ENCODE measurements around the gene RAD21L1. TPM values are rescaled to one million over a fixed set of nuclear protein-coding genes. Genes with fewer than 3 reads are reported as not detected.

The RAD21L1 gene
- total RNA-seq, 3 donors from 2014 or later = 0.71 TPM; not detected in 2

- Mint-ChIP-seq H3K36me3 (ENCODE audit: insufficient read depth) (no peaks in the 10 kb centered on the region), H3K27me3 (ENCODE audit: low read depth) (peaks cover 7% of the 10 kb centered on the region), H3K4me1 (ENCODE audit: low read depth) (peaks cover 1% of the 10 kb centered on the region), H3K4me3 (no peak overlapping the region), H3K9me3 (no peaks in the 10 kb centered on the region)
- DNase-seq = no peak
- no peak for ATAC-seq
These were observed 36.0 kb upstream of the RAD21L1 start for GRCh38 chr20:1189827-1190226.

DNA sequence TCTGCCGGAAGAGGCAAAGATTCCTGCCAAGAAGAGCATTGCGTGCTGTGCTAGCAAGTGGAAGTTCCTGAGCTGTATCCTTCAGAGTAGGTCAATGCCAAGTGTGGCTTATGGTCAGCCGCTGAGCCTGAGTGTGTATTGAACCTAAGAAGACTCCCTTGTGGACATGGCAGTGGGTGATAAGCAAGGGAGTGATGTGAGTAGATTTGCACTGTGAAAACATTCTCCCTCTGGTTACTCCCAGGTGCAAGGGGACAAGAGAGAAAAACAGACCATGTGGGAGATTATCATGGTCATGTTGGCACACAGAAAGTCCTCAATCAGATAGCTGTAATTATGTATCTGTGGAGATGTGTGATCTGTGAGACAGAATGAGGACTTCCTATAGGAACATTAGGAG, 35.0 kb upstream of the RAD21L1 start:
- H3K36me3 Mint-ChIP-seq (ENCODE audit: insufficient read depth) = no peaks in the 10 kb centered on the region
- ATAC-seq (no peak), DNase-seq (no peak)
- no peak overlapping the region for H3K4me3 Mint-ChIP-seq
- no peaks in the 10 kb centered on the region for H3K9me3 Mint-ChIP-seq
- peaks cover under 1% of the 10 kb centered on the region for H3K4me1 Mint-ChIP-seq (ENCODE audit: low read depth)
- peaks cover 6% of the 10 kb centered on the region for H3K27me3 Mint-ChIP-seq (ENCODE audit: low read depth)

GRCh38 chr20:1191299-1191698, 34.5 kb upstream of the RAD21L1 start:
- Mint-ChIP-seq H3K4me1 (ENCODE audit: low read depth) (no peaks in the 10 kb centered on the region), H3K27me3 (ENCODE audit: low read depth) (peaks cover 2% of the 10 kb centered on the region), H3K36me3 (ENCODE audit: insufficient read depth) (no peaks in the 10 kb centered on the region), H3K4me3 (no peak overlapping the region), H3K9me3 (no peaks in the 10 kb centered on the region)
- no peak for ATAC-seq
- DNase-seq = no peak

DNA sequence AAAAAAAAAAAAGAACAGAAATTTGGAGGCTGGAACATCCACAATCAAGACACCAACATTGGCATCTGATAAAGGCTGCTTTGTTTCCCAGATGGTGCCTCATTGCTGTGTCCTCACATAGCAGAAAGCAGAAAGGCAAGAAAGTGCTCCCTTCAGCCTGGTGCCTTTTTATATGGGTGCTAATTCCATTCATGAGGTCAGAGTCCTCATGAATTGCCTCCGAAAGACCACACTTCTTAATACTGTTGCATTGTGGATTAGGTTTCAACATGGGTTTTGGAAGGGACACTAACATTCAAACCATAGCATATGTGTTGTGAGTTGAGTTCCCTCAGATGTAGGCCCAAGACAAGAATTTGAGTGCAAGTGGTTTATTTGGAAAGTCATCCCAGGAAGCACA, 30.6 kb upstream of the RAD21L1 start:
- no peaks in the 10 kb centered on the region for H3K9me3 Mint-ChIP-seq
- no peak for DNase-seq
- H3K36me3 Mint-ChIP-seq (ENCODE audit: insufficient read depth) = no peaks in the 10 kb centered on the region
- H3K27me3 Mint-ChIP-seq (ENCODE audit: low read depth) = no peaks in the 10 kb centered on the region
- no peak overlapping the region for H3K4me3 Mint-ChIP-seq
- no peak for ATAC-seq
- H3K4me1 Mint-ChIP-seq (ENCODE audit: low read depth) = peaks cover 4% of the 10 kb centered on the region

GRCh38 chr20:1196634-1197033, 29.2 kb upstream of the RAD21L1 start:
- DNase-seq = no peak
- H3K9me3 Mint-ChIP-seq = no peaks in the 10 kb centered on the region

DNA sequence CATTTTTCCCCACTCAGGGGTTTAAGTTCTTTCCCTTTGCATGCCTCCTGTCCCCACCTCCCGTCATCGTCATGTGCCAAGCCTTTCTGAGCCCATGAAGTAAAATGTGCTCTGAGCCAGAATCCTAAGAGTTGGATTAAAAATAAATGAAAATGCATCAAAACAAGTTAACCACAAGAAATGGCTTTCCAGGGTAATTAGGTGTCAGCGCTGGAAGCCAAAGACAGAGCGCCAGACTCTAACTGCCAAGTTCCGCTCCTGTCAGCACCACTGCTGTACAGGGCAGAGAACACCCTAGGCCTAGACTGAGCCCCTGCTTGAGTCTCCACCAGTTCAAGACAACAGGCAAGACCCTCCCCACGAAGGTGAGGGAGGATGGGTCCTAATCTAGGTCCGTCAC, 28.0 kb upstream of the RAD21L1 start:
- Mint-ChIP-seq H3K9me3 (no peaks in the 10 kb centered on the region), H3K36me3 (ENCODE audit: insufficient read depth) (no peaks in the 10 kb centered on the region), H3K27me3 (ENCODE audit: low read depth) (no peaks in the 10 kb centered on the region), H3K4me3 (no peak overlapping the region), H3K4me1 (ENCODE audit: low read depth) (peaks cover 6% of the 10 kb centered on the region)
- DNase-seq = no peak
- ATAC-seq = no peak

More at GRCh38 chr20:1196634-1197033, 29.2 kb upstream of the RAD21L1 start:
- no peaks in the 10 kb centered on the region for H3K36me3 Mint-ChIP-seq (ENCODE audit: insufficient read depth)
- ATAC-seq = no peak
- peaks cover 6% of the 10 kb centered on the region for H3K4me1 Mint-ChIP-seq (ENCODE audit: low read depth)
- no peak overlapping the region for H3K4me3 Mint-ChIP-seq
- no peaks in the 10 kb centered on the region for H3K27me3 Mint-ChIP-seq (ENCODE audit: low read depth)

- no peak for DNase-seq
These were observed 27.1 kb upstream of the RAD21L1 start for GRCh38 chr20:1198751-1199150.

GRCh38 chr20:1199212-1199873, 26.5 kb upstream of the RAD21L1 start:
- no peak for ATAC-seq
- H3K4me3 Mint-ChIP-seq = no peak overlapping the region
- H3K9me3 Mint-ChIP-seq = no peaks in the 10 kb centered on the region
- no peaks in the 10 kb centered on the region for H3K36me3 Mint-ChIP-seq (ENCODE audit: insufficient read depth)
- no peak for DNase-seq
- peaks cover 6% of the 10 kb centered on the region for H3K4me1 Mint-ChIP-seq (ENCODE audit: low read depth)
- H3K27me3 Mint-ChIP-seq (ENCODE audit: low read depth) = no peaks in the 10 kb centered on the region

More at GRCh38 chr20:1198751-1199150, 27.1 kb upstream of the RAD21L1 start:
- no peak for ATAC-seq
- H3K36me3 Mint-ChIP-seq (ENCODE audit: insufficient read depth) = no peaks in the 10 kb centered on the region
- no peaks in the 10 kb centered on the region for H3K27me3 Mint-ChIP-seq (ENCODE audit: low read depth)
- peaks cover 6% of the 10 kb centered on the region for H3K4me1 Mint-ChIP-seq (ENCODE audit: low read depth)
- no peak overlapping the region for H3K4me3 Mint-ChIP-seq
- no peaks in the 10 kb centered on the region for H3K9me3 Mint-ChIP-seq

DNA sequence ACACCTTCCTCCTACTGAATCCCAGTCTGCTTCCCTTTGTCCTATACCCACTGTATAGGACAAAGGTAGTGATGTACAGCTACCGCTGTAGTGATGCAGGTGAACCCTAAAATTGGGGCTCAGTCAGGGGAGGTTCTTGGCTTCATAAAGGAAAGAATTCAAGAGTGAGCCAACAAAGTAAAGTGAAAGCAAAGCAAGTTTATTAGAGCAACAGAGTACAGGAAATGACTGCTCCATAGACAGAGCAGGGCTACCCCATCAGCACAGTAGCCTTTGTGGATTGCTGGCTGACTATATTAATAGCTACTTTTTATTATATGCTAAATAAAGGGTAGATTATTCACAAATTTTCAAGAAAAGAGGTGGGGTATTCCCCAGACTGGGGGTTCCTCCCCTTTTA, 25.9 kb upstream of the RAD21L1 start:
- Mint-ChIP-seq H3K9me3 (no peaks in the 10 kb centered on the region), H3K4me1 (ENCODE audit: low read depth) (peaks cover 6% of the 10 kb centered on the region), H3K36me3 (ENCODE audit: insufficient read depth) (no peaks in the 10 kb centered on the region), H3K27me3 (ENCODE audit: low read depth) (no peaks in the 10 kb centered on the region), H3K4me3 (no peak overlapping the region)
- ATAC-seq (no peak), DNase-seq (no peak)

- Mint-ChIP-seq H3K36me3 (ENCODE audit: insufficient read depth) (no peaks in the 10 kb centered on the region), H3K27me3 (ENCODE audit: low read depth) (no peaks in the 10 kb centered on the region), H3K4me3 (no peak within 1 kb of the TSS), H3K4me1 (ENCODE audit: low read depth) (peaks cover 6% of the 10 kb centered on the region), H3K9me3 (no peaks in the 10 kb centered on the region)
- DNase-seq (no peak), ATAC-seq (no peak)
These were observed 22.9 kb upstream of the RAD21L1 start, which contains the start of gene C20orf202 for GRCh38 chr20:1202762-1203504. TSS of gene C20orf202 (plus strand) at chr20:1203454. CDS start at chr20:1203586, 132 bp downstream.

- Mint-ChIP-seq H3K4me1 (ENCODE audit: low read depth) (peaks cover 6% of the 10 kb centered on the region), H3K9me3 (no peaks in the 10 kb centered on the region), H3K4me3 (no peak overlapping the region), H3K36me3 (ENCODE audit: insufficient read depth) (no peaks in the 10 kb centered on the region), H3K27me3 (ENCODE audit: low read depth) (no peaks in the 10 kb centered on the region)
- DNase-seq = no peak
- no peak for ATAC-seq
These were observed 22.2 kb upstream of the RAD21L1 start for GRCh38 chr20:1203630-1204029.

GRCh38 chr20:1204113-1204512, 21.7 kb upstream of the RAD21L1 start:
- Mint-ChIP-seq H3K9me3 (no peaks in the 10 kb centered on the region), H3K36me3 (ENCODE audit: insufficient read depth) (no peaks in the 10 kb centered on the region), H3K4me1 (ENCODE audit: low read depth) (peaks cover 6% of the 10 kb centered on the region), H3K4me3 (no peak overlapping the region), H3K27me3 (ENCODE audit: low read depth) (no peaks in the 10 kb centered on the region)
- DNase-seq (no peak), ATAC-seq (no peak)

GRCh38 chr20:1204576-1204975, 21.3 kb upstream of the RAD21L1 start:
- peaks cover 6% of the 10 kb centered on the region for H3K4me1 Mint-ChIP-seq (ENCODE audit: low read depth)
- ATAC-seq = no peak
- no peak for DNase-seq
- no peaks in the 10 kb centered on the region for H3K9me3 Mint-ChIP-seq
- H3K27me3 Mint-ChIP-seq (ENCODE audit: low read depth) = no peaks in the 10 kb centered on the region
- no peak overlapping the region for H3K4me3 Mint-ChIP-seq
- no peaks in the 10 kb centered on the region for H3K36me3 Mint-ChIP-seq (ENCODE audit: insufficient read depth)

DNA sequence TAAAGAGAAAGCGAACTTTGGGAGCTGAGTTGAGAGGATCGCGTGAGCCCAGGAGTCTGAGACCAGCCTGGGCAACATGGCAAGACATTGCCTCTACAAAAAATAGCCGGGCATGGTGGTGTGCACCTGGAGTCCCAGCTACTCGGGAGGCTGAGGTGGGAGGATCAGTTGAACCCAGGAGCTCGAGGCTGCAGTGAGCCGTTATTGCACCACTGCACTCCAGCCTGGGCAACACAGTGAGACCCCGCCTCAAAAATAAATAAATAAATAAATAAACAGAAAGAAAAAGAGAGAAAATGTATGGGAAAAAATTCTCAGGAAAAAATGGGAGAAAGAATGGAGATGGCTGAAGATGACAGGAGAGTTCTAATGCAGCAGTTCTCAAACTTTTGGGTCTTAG, 20.0 kb upstream of the RAD21L1 start:
- Mint-ChIP-seq H3K27me3 (ENCODE audit: low read depth) (no peaks in the 10 kb centered on the region), H3K4me3 (no peak overlapping the region), H3K4me1 (ENCODE audit: low read depth) (no peaks in the 10 kb centered on the region), H3K9me3 (no peaks in the 10 kb centered on the region), H3K36me3 (ENCODE audit: insufficient read depth) (no peaks in the 10 kb centered on the region)
- ATAC-seq = no peak
- no peak for DNase-seq

Measured in activated T-cell treated with anti-CD3 and anti-CD28 coated beads, Interleukin-2, amount 50 U/mL, for 4 hours (primary cell).